Activated CD8-positive, alpha-beta memory T cell treated with anti-CD3 and anti-CD28 coated beads, Interleukin-2, amount 10 ng/mL, durations not matched to agents 7 days and 5 days (primary cell): Measurements from ENCODE around the gene RUNX2. TPM values are rescaled to one million over a fixed set of nuclear protein-coding genes. Genes with fewer than 3 reads are reported as not detected.

Experiments
- ATAC-seq: fragments of 150-1000 bp; cut with Tn5 transposase; one replicate; pipeline ENCODE4 v1.10.0; 2021; ENCODE audit warnings: moderate library complexity
- CTCF ChIA-PET: fragments of 350-600 bp; sonication (Branson Sonifier 250); formaldehyde crosslinking; loops from one replicate; lab custom pipeline; 2021; ENCODE audit warnings: antibody characterized with exemption; lab: Charles Lee
- DNase-seq: peaks from one replicate; pipeline ENCODE4 v3.0.0-alpha.2; 2020
- H3K27ac Mint-ChIP-seq: one replicate; pipeline ENCODE4 v1.8.0; 2021; ENCODE audit warnings: mild to moderate bottlenecking, mixed read lengths
- H3K27me3 Mint-ChIP-seq: one replicate; pipeline ENCODE4 v1.8.0; 2021; ENCODE audit warnings: mixed read lengths
- H3K36me3 Mint-ChIP-seq: one replicate; pipeline ENCODE4 v1.8.0; 2021; ENCODE audit warnings: mild to moderate bottlenecking, mixed read lengths
- H3K4me1 Mint-ChIP-seq: one replicate; pipeline ENCODE4 v1.8.0; 2021; ENCODE audit warnings: mixed read lengths
- H3K4me3 Mint-ChIP-seq: one replicate; pipeline ENCODE4 v1.8.0; 2021; ENCODE audit warnings: mild to moderate bottlenecking, moderate library complexity, mixed read lengths
- H3K9me3 Mint-ChIP-seq: one replicate; pipeline ENCODE4 v1.8.0; 2022; ENCODE audit warnings: low read depth, mixed read lengths
- total RNA-seq, 2 experiments: library from RNA; stranded (reverse); gene quantifications; one replicate each; pipeline ENCODE4 v1.2.3, GENCODE V29; 2021

Gene RUNX2
- total RNA-seq, 2 experiments from 2014 or later: 9.3 to 19.9 TPM

DNA sequence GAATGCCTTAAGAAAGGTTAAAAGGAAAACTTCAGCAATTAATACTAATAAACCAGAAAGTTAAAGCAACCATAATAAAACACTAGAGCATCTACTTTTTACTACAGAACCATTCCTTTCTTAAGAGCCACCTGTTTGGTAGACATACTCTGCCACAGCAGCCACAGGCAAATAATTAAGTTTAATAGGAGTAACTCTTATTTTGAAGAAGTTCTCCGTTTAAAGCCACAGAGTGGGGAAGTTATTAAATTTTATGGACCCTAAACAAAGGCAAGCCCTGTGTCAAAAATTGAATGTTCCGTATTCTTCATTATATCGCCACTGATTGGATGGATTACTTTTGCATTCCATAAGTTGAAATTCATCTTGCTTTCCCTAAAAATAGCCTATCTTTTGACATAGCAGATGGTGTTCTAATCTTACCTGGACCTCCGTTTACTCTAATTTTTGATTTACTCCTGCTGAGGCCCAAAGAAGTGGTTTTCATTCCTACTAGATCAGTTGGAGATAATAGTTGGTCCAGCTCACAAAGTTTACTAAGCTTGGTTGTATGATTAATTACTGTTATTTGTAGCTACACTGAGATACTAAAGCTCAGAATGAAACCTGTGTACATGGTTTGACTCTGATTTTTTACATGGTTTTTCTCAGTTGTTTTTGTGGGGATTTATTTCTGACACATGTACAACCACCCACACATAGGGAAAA lies 190.0 kb downstream of the RUNX2 start:
- H3K9me3 Mint-ChIP-seq: no peaks in the 10 kb centered on the region
- DNase-seq (no peak), ATAC-seq (no peak)
- peaks cover 5% of the 10 kb centered on the region for H3K4me1 Mint-ChIP-seq
- H3K27ac Mint-ChIP-seq: no peak overlapping the region
- no peak overlapping the region for H3K4me3 Mint-ChIP-seq
- H3K27me3 Mint-ChIP-seq: no peaks in the 10 kb centered on the region
- CTCF ChIA-PET: no interaction called here
- H3K36me3 Mint-ChIP-seq: peaks cover 5% of the 10 kb centered on the region

DNA sequence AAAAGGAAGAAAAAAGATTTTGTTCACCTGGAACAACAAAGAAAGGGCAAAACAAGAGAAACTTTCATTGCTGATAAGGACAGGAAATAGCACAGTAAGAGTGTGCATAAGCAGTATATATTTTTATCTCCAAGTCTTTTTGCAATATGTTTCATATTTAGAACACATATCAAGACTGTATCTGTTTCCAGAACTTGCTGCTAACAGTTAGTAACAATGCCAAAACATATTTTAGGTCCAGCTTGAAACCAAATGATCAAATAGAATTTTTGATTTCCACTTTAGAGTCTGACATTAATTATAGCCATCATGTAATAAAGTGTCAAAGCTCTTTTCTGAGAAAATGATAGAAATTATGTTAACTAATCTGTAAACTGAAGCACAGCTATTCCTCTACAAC lies 193.1 kb downstream of the RUNX2 start:
- no peaks in the 10 kb centered on the region for H3K9me3 Mint-ChIP-seq
- H3K4me3 Mint-ChIP-seq: no peak overlapping the region
- CTCF ChIA-PET: no interaction called here
- H3K4me1 Mint-ChIP-seq: peaks cover 5% of the 10 kb centered on the region
- peaks cover 8% of the 10 kb centered on the region for H3K36me3 Mint-ChIP-seq
- no peak for DNase-seq
- no peak for ATAC-seq
- H3K27ac Mint-ChIP-seq: no peak overlapping the region
- no peaks in the 10 kb centered on the region for H3K27me3 Mint-ChIP-seq

DNA sequence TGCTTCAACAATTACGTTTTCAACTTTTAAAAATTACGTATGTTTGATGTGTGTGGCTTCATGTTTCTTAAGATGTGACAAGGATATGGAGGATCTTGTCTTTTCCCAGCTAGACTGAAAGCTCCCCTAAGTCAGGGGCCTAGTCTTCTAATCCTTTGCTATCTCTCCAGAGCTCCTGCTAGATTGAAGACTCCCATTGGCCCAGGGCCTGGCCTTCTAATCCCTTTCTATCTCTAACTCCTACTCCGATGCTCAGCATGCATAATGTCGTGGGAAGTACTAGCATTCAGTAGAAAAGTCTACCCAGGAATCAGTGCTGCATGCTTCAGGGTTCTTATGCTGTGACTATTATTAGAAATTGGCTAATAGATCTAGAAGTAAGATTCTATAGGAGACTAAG lies 194.4 kb downstream of the RUNX2 start:
- peaks cover 5% of the 10 kb centered on the region for H3K4me1 Mint-ChIP-seq
- CTCF ChIA-PET: no interaction called here
- peaks cover 12% of the 10 kb centered on the region for H3K36me3 Mint-ChIP-seq
- H3K27me3 Mint-ChIP-seq: no peaks in the 10 kb centered on the region
- no peaks in the 10 kb centered on the region for H3K9me3 Mint-ChIP-seq
- ATAC-seq (no peak), DNase-seq (no peak)
- H3K4me3 Mint-ChIP-seq: no peak overlapping the region
- no peak overlapping the region for H3K27ac Mint-ChIP-seq

DNA sequence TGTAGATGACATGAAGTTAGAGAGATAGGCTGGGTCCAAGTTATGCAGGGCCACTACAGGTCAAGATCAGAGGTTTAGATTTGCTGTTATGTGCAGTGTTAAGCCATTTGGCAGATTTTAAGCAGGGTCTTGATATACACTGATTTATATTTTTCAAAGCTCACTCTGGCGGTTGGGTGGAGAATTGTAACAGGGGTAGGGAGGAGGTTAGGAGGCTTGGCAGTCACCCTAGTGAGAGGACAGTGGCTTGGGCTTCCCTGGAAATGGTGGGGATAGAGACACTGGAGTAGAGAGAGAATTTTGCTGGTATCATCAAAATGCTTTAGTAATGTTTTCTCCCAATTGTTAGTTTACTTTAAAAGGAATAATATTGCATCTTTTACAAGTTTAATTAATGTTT lies 199.1 kb downstream of the RUNX2 start:
- H3K27ac Mint-ChIP-seq: no peak overlapping the region
- peaks cover 6% of the 10 kb centered on the region for H3K9me3 Mint-ChIP-seq
- H3K4me3 Mint-ChIP-seq: no peak overlapping the region
- H3K4me1 Mint-ChIP-seq: no peaks in the 10 kb centered on the region
- no peaks in the 10 kb centered on the region for H3K27me3 Mint-ChIP-seq
- ATAC-seq: no peak
- CTCF ChIA-PET: no interaction called here
- H3K36me3 Mint-ChIP-seq: peaks cover 18% of the 10 kb centered on the region
- DNase-seq: no peak

DNA sequence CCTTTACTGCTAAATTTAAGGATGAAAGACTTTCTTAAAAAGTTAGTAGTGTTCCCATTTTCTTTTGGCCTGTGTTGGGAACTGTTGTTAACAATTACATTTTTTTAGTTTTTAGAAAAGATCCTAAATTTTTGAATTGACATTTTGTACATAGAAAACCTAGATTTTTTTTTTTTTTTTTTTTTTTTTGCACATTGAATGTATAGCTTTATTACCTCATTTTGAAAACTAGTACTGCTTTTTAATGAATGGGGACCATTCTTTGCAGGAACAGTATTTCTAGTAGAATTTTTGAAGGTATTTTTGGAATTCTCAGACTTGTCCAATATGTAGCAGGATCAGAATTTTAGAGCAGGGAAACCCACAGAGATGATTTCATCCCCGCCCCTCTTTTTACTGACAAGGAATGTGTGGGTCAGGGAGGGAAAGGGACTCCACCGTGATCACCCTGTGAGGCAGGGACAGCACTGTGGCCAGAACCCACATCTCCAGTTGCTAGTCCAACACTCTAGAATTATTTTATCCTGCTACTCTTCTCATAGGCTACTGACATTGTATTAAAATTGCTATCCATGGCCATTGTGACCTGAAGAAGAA lies 204.0 kb downstream of the RUNX2 start:
- H3K27me3 Mint-ChIP-seq: no peaks in the 10 kb centered on the region
- DNase-seq (no peak), ATAC-seq (no peak)
- no peak overlapping the region for H3K4me3 Mint-ChIP-seq
- no peak overlapping the region for H3K27ac Mint-ChIP-seq
- CTCF ChIA-PET: no interaction called here
- peaks cover 6% of the 10 kb centered on the region for H3K9me3 Mint-ChIP-seq
- H3K4me1 Mint-ChIP-seq: peaks cover 5% of the 10 kb centered on the region
- H3K36me3 Mint-ChIP-seq: peaks cover 13% of the 10 kb centered on the region

DNA sequence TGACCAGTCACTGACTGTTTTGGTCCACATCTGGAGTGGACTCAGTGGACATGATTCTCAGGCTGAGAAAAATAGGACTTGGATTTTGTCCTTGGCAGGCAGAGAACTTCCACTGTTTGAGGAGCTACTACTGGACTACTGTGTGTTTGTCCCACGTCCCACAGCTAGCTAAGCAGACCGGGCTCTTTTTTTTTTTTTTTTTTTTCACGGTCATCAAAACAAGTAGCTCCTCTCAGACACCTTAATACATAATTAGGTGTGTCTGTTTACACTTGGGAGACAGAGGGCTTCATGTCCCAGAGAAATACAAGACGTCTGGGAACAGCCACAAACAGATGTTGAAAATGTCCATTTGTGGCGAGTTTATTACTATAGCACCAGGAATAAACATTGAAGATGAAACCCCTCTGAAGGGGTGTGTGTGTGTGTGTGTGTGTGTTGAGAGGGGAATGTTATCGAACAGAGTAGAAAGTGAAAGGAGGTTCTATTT lies 204.6 kb downstream of the RUNX2 start:
- peaks cover 9% of the 10 kb centered on the region for H3K36me3 Mint-ChIP-seq
- DNase-seq (no peak), ATAC-seq (no peak)
- no peak overlapping the region for H3K4me3 Mint-ChIP-seq
- H3K27me3 Mint-ChIP-seq: no peaks in the 10 kb centered on the region
- CTCF ChIA-PET: no interaction called here
- peaks cover 5% of the 10 kb centered on the region for H3K4me1 Mint-ChIP-seq
- peak overlapping the region; percentile 16 for H3K27ac Mint-ChIP-seq
- H3K9me3 Mint-ChIP-seq: peaks cover 4% of the 10 kb centered on the region

DNA sequence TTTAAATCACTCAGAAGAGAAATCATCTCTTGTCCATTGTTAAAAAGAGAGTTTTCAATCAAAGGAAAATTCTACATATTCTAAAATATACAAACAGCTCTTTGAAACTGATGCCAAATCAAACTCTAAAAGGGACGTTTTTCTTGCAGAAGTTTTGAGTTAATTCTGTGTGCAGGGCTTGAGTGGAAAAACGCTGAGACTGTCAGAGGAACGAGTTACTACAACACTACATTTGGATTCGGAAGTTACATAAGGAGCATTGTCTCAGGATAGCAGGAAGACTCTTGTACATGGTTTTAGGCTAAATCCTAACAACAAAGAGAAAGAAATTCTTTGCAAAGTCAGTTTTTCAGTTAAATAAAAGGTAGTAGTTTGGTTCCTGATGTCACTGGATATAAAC lies 205.3 kb downstream of the RUNX2 start:
- H3K27me3 Mint-ChIP-seq: no peaks in the 10 kb centered on the region
- CTCF ChIA-PET: no interaction called here
- no peak overlapping the region for H3K4me3 Mint-ChIP-seq
- peaks cover 5% of the 10 kb centered on the region for H3K4me1 Mint-ChIP-seq
- H3K27ac Mint-ChIP-seq: no peak overlapping the region
- peaks cover 5% of the 10 kb centered on the region for H3K36me3 Mint-ChIP-seq
- DNase-seq (no peak), ATAC-seq (no peak)
- no peaks in the 10 kb centered on the region for H3K9me3 Mint-ChIP-seq

DNA sequence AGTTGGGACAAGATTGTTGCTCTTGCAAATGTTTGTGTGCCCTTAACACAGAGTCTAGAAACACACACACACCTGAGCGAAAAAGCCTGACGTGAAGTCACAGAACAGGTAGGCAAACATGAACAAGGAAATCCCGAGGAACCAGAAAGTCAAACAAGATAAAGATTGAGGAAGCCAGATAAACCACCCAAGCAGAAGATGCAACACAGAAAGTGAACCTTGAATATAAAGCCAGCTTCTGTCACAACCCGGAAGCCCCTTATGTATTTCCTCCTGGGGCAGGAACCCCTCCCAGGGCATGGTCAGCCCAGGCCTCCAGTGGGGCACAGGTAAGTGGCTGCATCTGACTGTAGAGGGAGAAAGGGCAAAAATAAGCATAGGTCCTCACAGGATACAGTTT lies 207.8 kb downstream of the RUNX2 start:
- no peak overlapping the region for H3K27ac Mint-ChIP-seq
- no peaks in the 10 kb centered on the region for H3K27me3 Mint-ChIP-seq
- no peak overlapping the region for H3K4me3 Mint-ChIP-seq
- peaks cover 7% of the 10 kb centered on the region for H3K36me3 Mint-ChIP-seq
- CTCF ChIA-PET: no interaction called here
- ATAC-seq (no peak), DNase-seq (no peak)
- H3K4me1 Mint-ChIP-seq: peaks cover 5% of the 10 kb centered on the region
- H3K9me3 Mint-ChIP-seq: no peaks in the 10 kb centered on the region

DNA sequence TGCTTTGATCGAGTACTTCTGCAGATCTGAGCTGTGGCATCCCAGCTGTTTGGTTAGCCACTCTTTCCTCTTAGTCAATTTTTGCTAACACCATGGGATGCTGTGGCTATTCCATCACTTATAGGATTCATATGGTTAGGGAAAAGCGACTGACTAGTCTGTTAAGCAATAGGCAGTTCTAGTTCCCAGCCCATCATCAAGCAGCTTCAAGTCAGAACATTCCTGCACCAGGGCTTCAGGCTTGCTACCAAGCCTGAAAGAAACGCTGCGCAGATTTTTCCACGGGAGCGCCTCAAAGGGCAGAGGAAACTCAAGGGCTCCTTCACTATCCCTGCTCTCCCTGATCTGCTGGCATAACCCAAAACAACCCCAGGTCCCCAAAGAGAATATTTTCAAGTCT lies 209.4 kb downstream of the RUNX2 start:
- Mint-ChIP-seq H3K4me3 (no peak overlapping the region), H3K27me3 (no peaks in the 10 kb centered on the region), H3K4me1 (peaks cover 7% of the 10 kb centered on the region), H3K36me3 (peaks cover 7% of the 10 kb centered on the region), H3K9me3 (no peaks in the 10 kb centered on the region), H3K27ac (no peak overlapping the region)
- ATAC-seq: no peak
- CTCF ChIA-PET: no interaction called here
- DNase-seq: no peak

DNA sequence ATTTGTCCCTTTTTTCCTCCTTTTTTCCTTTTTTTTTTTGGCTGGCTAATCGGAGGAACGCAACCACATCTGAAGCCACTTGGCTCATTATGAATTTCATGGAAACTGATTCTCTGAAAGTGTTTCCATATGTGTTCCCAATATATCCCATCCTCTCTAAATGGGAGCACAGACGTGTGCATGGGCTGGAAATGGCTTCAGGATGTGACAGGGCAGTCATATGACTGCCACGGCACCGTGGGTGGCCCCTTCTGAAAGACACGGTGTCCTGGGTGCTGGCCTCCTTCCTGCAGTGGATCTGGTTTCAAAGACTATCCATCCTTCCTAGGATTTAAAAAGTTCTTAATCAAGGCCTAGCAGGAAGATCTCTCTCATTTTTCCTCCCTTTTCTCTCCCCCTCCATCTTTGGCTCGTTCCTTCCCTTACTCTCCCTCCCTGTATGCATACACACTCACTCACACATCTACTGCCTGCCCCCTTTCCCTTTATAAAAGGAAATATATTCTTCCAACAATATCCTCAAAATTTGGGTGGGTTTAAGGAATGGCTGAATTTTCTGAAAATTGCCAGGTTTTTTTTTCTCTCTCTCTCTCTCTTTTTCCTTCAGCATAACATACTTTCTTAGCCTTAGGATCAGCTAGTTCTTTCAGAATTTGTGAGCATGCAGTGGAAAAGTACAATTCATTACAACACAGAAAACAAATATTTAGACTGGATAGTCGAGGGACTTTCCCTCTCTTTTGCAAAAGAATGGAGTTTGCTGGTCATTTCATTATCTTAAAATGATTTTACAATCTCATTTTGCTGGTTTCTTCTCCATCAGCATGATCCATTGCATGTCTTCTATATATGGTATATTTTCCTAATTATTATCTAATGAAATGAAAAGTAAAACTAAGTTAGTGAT lies 210.8 kb downstream of the RUNX2 start:
- Mint-ChIP-seq H3K36me3 (peaks cover 8% of the 10 kb centered on the region), H3K4me3 (no peak overlapping the region), H3K27ac (no peak overlapping the region), H3K4me1 (peaks cover 16% of the 10 kb centered on the region), H3K9me3 (no peaks in the 10 kb centered on the region), H3K27me3 (no peaks in the 10 kb centered on the region)
- CTCF ChIA-PET: no interaction called here
- DNase-seq: no peak
- ATAC-seq: no peak

DNA sequence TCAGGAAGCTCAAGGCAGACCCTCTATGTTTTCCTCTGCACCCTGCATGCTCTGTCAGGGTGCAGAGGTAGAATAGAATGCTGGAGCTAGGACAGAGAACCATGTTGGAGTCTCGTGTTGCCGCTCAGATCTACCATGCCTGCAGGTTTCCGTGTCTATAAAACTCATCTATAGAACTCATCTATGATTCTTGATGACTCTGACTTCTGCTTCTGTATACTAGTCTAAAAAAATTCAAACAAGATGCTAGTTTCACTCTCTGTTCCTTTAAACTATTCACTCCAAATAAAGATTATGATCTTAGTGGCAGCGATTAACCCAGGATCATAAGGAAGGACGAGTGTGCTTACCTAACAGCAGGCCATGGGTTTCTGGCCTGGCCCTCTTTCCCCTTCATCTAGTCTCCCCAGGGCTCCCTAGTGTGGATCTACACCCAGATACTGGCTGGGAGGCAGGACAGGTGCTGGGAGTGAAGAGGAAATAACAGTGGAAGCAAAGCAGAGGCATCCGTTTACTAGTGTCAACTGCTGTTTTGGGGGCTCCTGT lies 212.3 kb downstream of the RUNX2 start:
- H3K27me3 Mint-ChIP-seq: no peaks in the 10 kb centered on the region

DNA sequence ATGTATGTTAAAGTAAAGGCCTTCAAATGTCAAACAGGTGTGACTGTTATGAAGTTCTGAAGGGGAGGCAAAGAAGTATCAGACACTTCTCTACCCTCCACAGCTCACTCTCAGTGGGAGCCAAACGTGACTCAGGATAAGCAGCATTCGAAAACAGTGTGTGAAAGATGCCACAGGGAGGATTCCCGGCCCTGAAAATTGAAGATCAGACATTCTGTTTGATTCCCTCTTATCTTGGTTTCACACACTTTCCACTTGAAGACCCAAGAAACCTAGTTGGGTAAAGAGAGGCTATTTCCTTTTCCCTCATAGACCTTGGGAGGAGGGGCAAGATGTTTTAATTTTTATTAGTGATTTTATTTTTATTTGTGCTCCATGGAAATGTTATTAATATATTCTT lies 213.8 kb downstream of the RUNX2 start:
- CTCF ChIA-PET: no interaction called here
- DNase-seq: no peak
- no peak overlapping the region for H3K4me3 Mint-ChIP-seq
- peaks cover 10% of the 10 kb centered on the region for H3K36me3 Mint-ChIP-seq
- no peaks in the 10 kb centered on the region for H3K9me3 Mint-ChIP-seq
- H3K4me1 Mint-ChIP-seq: peaks cover 14% of the 10 kb centered on the region
- H3K27ac Mint-ChIP-seq: no peak overlapping the region
- no peak for ATAC-seq
- H3K27me3 Mint-ChIP-seq: no peaks in the 10 kb centered on the region

More for the DNA sequence above, 212.3 kb downstream of the RUNX2 start:
- H3K4me1 Mint-ChIP-seq: peaks cover 17% of the 10 kb centered on the region
- DNase-seq: no peak
- peaks cover 6% of the 10 kb centered on the region for H3K36me3 Mint-ChIP-seq
- no peak for ATAC-seq
- H3K9me3 Mint-ChIP-seq: no peaks in the 10 kb centered on the region
- H3K27ac Mint-ChIP-seq: no peak overlapping the region
- no peak overlapping the region for H3K4me3 Mint-ChIP-seq
- CTCF ChIA-PET: no interaction called here
